Measurements from ENCODE around the gene CBLN3.
A peak's percentile ranks its signal among the peaks of the same experiment; 100 is the strongest.
"Not testable (repeated sequence)": the region's sequence is repeated elsewhere in the genome, so short reads cannot be mapped to it uniquely, and the experiment has no call there.

Gene CBLN3

DNA sequence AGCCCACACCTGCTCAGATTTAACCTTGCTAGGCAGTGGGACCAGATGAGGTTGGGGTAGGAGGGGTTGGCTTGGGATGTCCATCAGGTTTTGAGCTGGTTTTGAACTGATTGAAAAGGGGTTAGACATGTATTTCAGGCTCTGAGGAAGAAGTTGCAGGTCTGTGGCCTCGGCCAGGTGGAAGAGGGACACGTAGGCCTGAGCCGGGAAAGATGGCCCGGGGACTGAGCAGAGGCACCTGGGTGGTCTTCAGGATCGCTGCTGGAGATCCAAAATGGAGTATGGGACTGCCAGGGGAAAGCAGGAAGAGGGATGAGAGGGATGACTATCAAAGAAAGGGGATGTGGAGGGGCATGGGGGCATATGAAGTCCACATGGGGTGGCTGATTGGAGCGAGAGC is 23.1 kb downstream of the CBLN3 start:
- DNase-seq (ENCODE audit: extremely low read depth in 1 of 2, low read depth in 1 of 2), result no peak

DNA sequence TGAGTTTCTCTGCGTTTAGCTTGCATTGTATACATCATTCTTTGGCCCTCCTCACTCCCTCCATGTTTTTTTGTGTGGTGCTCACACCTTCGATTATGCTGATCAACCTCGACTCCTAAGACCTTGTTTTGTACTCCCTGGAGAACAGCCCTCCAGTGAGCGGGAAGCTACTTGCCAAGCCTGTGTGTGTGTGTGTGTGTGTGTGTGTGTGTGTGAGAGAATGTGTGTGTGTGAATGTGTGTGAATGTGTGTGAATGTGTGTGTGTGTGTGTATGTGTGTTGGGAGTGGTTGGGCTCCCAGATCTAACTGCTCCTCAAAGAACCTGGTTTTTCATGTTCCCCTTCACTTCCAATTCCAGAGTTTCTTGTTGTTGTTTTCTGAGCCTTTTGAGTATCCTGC is 24.7 kb downstream of the CBLN3 start:
- DNase-seq (ENCODE audit: extremely low read depth in 1 of 2, low read depth in 1 of 2), result no peak

DNA sequence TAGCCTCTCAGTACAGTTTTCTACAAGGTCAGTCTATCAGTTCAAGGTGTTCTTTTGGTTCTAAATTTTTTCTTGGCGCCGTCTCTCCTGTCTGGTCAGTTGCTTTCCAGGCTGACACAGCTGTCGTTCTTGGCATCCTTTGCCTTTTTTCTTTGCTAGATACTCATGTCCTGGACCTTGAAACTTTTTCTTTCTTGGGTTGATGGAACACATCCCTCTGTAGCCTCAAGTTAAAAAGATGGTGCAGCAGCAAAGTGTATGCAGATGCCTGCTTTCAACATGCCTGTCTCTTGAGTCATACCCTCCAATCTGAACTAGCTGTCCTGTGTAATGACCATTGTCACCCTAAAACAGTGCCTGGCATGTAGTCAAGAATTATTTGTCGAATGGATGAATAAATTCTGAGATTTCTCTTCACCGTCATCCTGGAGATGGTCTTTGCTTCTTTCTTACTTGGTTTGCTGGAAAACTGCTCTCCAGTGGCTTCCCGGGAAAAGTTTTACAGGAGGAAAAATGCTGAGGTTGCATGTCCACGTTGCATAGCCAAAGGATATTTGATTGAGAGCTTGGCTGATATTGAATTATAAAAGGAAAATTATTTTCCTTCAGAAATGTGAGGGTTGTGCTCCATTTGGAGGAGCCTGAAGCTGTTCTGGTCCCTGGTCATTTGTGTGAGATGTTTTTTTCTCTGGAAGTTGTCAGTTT is 26.0 kb downstream of the CBLN3 start:
- no peak for DNase-seq (ENCODE audit: extremely low read depth in 1 of 2, low read depth in 1 of 2)

DNA sequence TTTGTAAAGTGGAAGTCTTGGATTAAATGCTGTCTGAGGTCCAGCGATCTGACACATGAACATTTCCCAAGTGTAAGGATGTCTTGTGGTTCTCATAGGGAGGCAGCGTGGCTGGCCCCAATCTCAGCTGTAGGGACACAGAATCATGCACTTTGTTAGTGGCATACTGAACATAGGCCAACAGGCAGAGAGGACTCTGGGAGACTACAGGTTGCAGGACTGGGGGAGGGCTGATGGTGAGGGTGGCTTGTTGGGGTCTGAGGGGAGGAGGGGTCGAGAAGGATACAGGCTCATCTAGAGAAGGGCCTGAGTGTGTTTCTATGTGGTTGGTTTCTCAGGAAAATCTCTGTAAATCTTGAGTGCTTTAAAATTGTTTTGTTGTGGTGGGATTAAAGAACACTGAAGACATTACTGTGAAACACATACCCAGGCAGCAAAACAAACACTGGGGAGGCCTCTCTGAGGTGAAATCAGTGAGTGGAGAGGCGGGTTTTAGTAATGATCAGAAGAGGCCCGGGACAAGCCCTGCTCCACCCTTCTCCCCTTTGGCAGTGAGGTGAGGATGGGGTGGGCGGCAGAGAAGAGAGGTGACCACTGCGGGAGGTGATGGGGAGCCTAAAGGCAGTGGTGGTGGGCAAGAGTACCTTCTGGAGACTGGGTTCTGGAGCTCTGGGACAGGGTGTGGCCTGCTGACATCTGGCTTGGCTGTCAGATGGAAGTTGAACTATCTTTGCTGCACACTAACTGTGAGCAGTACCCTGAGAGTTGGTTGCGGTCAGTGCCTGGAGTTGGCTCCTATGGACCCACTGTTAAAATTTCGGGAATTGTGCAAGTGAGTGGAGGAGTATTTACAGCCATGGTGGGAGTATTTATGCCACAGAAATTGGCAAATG is 27.4 kb downstream of the CBLN3 start:
- DNase-seq (ENCODE audit: extremely low read depth in 1 of 2, low read depth in 1 of 2), result no peak

DNA sequence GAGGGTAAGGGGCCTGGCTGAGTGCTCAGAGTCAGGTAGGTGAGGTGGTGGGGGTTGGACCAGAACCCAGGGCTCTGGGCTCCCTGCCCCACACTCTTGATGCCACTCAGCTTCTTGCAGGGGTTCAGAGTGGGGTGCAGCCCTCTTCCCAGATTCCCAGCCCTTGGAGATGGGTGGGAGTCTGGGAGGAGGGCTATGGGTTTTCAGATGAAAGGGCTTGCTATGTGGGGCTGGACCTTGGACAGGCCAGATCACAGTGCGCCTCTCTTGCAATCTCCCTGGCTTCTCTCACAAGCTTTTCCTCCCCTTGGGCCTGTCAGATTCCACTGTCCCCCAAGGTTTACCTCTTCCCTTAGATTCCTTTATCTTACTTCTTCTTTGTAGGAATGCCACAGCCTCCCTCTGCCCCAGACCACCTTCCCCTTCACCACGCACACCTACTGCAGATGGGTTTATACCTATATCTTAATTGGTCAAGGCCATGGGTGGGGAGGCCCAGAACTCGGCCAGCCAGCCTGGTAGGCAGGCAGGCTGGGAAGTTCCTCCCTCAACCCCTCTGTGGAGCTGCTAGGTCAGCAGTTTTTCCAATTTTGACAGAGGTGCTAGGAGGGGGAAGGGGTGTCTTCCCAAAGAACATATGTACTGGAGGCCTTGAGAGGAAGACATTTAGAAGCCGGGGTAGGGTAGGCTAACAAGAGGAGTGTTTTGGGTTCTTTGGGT is 29.3 kb downstream of the CBLN3 start:
- no peak for DNase-seq (ENCODE audit: extremely low read depth in 1 of 2, low read depth in 1 of 2)

DNA sequence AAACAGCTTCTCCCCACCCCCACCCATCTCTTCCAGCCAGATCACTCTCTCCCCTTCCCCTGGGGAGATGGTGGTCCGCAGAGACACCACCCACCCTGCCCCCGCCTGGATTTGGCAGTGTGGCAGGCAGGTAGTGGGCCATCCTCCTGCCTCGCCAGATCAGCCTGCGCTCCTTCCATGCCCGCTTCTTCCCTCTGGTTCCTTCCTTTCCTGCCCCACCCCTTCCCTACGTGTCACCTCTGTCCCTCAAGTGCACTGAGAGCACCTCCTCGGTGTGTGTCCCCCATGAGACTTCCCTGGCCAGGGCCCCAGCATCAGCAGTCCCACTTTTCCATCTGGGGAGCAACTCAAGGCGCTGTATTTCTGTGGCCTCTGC is 30.0 kb downstream of the CBLN3 start:
- DNase-seq (ENCODE audit: extremely low read depth in 1 of 2, low read depth in 1 of 2), result no peak

DNA sequence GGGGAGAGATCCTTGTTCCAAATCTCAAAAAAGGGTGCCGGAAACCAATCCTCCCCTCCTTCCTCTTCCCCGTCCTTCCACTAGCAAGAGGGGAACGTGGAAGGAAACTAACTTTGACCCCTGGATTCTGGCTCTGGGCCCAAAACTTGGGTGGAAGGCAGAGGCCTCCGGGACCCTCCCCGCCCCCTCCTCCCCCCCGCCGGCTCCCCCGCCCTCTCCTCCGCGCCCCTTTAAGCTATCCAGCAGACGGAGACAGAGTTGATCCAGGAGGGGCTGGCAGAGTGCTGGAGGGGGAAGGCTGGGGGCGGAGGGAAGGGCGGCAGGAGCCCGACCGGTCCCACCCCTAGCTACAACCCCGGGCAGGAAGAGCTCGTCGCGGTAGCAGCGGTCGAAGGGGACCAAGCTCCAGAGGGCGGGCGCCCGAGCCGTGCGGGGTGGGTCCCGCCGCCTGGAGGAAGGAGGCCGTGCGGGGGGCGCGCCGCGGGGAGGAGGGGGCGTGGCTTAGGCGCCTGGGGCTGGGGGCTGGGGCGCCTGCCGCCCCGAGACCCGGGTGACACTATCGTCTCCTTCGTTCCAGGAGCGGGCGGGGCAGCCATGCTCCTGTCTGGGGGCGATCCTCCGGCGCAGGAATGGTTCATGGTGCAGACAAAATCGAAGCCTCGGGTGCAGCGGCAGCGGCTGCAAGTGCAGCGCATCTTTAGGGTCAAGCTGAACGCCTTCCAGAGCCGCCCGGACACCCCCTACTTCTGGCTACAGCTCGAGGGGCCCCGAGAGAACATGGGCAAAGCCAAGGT is 30.6 kb downstream of the CBLN3 start, which contains the start of gene NYNRIN:
Gene NYNRIN, plus strand, starts transcription at position 351 of the 794 bp plus-strand sequence. Its CDS starts 244 bp downstream, at position 595.
- peak in 1 of 2 donors; percentile 3 for DNase-seq (ENCODE audit: extremely low read depth in 1 of 2, low read depth in 1 of 2)

DNA sequence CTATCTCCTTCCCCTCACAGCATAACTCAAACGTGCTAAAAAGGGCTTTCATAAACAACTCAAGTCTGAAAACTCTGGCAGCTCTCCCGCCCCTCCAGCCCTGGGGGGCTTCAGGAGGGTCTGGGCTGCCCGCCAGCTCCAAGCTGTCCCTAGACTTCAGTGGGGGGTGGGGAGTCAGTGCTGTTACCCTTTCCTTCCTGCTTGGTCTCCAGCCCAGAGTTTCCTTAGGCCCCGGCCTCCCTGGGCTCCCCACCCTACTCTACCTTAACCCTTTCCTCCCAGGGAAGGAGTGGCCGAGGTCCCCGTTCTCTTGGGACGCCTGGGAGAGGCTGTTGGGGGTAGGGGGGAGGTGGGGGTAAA is 31.2 kb downstream of the CBLN3 start:
- DNase-seq (ENCODE audit: extremely low read depth in 1 of 2, low read depth in 1 of 2), result no peak

DNA sequence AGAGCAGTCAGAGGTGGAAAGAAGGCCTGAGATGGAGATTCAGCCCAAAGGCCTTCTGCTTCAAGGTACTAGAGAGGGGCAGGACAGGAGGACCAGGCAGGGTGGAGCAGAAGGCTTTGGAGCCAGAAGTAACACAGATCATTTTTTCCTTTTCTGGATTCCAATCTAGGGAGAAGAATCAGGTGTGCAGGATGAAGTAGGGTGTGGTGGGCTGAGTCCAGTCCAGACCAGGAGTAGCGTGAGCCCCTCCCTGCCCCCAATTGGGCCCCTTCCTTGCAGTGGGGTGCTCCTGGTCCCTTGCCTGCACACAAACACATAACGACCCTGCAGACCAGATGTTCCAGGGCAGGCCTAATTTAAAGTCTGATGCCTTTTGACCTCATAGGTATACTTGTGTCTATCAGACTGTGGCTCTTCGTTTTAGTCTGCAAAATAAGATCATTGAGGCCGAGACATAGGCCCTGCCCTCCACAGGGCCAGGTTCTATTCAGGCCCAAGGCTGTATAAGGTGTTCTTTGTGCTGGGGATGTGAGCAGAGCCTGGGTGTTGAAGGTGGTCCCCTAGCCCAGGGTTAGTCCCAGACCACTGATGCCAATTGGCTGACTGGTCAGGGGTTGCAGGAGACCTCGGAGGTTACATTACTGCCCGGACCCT is 31.7 kb downstream of the CBLN3 start:
- DNase-seq (ENCODE audit: extremely low read depth in 1 of 2, low read depth in 1 of 2), result no peak

DNA sequence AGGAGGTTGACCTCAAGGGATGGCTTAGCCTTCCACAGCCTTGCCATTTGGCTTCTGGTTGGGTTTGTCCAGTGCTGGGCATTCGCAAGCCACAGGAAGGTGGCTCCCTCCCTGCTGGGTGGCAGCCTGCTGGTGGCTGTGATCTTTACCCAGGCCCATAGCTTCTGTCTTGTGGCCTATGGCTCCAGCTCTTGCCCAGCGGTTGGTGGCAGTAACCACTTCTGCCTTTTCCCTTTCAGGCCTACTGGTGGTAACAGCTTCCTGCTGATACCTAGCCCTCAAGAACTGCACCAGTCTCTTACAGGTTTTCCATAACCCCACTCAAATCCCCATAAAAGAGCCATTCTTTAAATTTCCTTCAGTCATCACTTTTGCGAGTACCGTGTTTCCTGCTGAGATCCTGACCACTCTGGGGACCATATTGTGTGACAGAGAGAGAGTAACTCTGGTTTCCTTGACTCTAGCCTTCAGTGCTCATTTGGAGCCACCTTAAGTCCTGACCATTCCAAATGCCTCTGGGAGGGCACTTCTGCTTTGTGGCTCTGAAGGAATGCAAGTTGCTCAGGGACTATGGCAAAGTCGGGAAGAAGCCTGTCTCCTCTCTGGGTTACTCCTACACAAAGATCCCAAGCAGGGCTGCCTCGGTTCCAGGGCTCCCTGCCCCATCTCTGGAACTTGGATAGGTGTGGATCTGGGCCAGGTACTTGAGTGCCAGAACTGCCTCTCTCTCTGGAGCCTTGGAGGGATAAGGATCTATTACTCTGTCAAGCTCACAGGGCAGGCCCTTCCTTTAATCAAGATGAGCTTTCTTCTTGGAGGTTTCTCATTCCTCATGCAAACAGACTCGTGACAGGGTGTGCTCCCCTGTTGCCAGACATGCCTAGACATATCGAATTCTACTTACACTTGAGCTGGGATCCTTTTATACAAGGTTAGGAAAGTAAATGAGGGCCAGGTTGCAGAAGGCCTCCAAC is 33.6 kb downstream of the CBLN3 start:
- DNase-seq (ENCODE audit: extremely low read depth in 1 of 2, low read depth in 1 of 2), result no peak

DNA sequence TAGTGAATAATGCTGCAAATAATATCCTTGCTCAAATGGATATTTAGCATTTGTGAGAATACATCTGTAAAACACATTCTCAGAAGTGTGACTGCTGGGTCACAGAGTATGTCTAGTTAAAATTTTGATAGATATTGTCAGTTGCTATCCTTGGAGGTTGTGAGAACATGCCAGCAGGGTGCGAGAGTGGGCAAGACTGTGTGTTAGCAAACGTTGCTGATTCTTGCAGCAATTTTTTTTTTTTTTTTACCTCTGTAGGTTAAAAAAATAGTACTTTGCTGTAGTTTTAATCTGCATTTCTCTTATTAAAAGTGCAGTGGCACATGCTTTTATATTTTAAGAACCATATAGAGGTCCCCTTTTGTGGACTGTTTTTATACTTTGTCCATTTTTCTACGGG is 35.2 kb downstream of the CBLN3 start:
- DNase-seq (ENCODE audit: extremely low read depth in 1 of 2, low read depth in 1 of 2), result no peak

DNA sequence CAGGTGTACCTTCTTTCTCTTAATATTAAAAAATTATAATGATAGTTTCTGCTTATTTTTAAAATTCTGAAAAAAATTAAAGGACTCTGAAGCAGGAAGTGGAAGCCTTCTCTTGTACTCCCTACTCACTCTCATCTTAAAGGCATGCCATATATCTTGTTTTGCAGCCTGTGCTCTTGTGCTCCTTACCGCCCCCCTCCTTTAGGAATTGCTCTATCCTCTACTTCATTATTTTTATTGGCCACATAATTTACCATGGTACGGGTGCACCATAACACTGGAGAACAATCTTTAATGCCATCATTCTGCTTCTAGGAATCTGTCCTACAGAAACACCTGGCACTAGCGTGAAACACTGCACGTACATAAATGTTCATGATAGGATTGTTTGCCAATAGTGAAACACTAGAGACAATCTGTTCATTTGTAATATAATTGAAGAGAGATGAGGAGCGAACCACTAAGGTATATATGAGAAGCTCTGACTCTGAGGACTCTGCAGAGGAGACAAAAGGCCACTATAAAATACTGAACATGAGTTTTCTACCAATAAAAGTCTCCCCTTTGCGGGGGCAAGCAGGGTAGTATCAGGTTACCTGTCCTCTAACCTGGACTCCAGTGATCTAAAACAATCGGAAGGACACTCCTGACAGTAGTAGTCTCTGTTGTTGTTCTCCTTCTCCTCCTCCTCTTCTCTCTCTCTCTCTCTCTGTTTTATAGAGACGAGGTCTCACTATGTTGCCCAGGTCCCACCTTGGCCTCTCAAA is 37.0 kb downstream of the CBLN3 start:
- DNase-seq (ENCODE audit: extremely low read depth in 1 of 2, low read depth in 1 of 2), result no peak

DNA sequence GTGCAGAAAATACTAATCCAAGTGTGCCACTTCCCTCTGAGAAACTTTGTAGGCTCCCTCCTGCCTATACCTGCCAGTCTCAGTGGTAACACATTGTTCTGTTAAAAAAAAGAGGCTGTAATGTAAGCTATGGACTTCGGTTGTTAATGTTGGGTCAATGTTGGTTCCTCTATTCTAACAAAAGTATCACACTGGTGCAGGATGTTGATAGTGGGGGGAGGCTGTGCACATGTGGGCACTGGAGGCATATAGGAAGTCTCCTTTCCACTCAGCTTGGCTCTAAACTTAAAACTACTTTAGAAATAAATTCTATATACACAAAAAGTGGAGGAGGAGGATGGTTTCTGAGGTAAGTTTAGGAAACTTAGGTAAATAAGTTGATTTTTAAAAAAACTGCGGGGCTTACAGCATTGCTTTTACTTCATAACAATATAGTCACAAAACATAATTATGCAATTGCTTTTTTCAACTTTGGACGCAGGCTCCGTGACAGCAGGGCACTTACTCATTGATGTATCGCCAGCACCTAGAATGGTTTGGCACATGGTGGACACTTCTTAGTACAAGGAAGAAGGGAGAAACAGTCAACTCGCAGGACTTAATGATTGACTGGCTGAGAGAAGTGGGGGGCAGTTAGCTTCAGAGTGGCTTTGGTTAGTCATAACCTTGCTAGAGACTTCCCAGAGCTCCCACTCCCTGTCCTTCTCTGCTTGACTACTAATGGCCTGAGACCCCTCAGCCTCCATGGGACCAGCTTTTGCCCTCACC is 38.6 kb downstream of the CBLN3 start:
- DNase-seq (ENCODE audit: extremely low read depth in 1 of 2, low read depth in 1 of 2), result no peak

DNA sequence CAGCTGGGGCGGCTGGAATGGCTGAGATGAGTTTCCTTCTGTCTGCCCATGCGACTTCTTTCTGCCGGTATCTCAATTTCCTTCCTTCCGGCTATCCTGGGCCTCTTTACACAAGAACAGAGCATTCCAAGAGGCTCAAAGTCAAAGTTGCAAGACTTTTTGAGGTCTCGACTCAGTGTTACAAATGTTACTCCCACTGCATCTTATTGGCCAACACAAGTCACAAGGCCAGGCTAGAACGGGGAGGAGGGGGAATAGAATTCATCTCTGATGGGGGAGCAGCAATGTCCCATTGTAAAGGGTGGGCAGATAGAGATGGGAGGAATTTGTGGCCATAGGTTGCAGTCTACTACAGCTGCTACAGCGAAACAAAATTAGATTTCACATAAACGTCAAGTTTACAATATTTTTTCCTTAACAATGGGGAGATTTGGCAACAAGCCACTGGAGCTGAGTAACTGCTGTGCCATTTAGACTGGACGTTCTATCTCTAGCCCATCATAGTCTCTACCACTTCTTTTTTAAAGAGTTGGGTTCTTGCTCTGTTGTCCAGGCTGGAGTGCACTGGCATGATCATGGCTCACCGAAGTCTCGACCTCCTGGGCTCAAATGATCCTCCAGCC is 40.1 kb downstream of the CBLN3 start:
- DNase-seq (ENCODE audit: extremely low read depth in 1 of 2, low read depth in 1 of 2), result no peak

DNA sequence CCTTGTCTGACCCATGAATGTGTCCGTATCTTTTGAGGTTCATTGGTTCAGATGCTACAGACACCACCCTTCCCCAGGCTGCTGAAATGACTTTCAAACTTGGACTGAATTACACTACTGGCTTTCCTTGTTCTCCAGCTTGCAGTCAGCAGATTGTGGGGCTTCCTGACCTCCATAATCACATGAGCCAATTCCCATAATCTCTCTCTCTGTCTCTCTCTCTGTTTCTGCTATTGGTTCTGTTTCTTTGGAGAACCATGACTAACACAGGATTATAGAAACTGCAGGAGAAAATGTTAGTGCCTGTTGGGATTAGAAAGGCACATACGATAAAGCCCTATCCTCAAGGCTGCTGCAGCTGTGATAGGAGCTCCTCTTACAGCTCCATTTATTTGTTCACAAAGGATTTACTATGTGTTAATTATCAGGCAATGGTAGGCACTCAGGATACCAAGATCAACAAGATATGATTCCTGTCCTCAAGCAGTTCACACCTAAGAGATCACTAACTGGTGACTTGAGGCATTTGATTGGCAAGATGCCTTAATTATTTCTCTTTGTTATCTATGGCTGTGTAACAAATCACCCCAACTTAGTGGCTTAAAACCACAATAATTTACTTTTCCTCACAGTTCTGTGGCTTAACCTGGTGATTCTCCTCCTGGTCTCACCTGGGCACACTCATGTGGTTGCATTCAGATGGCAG is 40.8 kb downstream of the CBLN3 start:
- DNase-seq (ENCODE audit: extremely low read depth in 1 of 2, low read depth in 1 of 2), result no peak

DNA sequence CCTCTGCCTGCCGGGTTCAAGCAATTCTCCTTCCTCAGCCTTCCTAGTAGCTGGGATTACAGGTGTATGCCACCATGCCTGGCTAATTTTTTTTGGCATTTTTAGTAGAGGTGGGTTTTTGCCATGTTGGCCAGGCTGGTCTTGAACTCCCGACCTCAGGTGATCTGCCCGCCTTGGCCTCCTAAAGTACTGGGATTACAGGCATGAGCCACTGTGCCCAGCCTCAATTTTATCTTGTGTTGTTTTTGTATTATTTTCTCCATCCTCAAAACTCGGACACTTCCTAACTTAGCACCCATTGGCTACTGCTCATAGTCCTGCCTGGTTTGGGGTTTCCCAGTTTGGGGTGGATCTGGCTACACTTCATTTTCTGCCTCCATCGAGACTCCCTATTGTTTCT is 41.9 kb downstream of the CBLN3 start:
- DNase-seq (ENCODE audit: extremely low read depth in 1 of 2, low read depth in 1 of 2), result not testable (repeated sequence)

DNA sequence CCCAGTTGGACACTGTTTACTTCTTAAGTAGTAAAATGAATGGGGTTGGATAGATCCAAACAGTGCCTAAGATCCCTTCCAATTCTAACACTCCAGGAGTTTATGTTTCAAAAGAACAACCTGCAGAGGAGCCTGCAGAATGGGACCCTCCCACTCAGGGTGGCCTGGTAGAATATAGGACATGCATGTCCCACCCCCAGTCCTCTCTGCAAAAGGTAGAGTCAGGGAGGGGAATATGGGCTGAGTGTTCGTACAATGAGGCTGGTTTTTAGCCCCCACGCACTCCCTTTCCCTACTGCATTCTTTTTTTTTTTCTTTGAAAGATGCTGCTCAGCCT is 42.5 kb downstream of the CBLN3 start:
- no peak for DNase-seq (ENCODE audit: extremely low read depth in 1 of 2, low read depth in 1 of 2)
